ENCODE data around the gene TMED10.
"Not testable (repeated sequence)": the region's sequence is repeated elsewhere in the genome, so short reads cannot be mapped to it uniquely, and the experiment has no call there.

- not testable (repeated sequence) for TF ChIP-seq CTCF (IDR thresholded peaks at IDR 0.05); MXI1 (IDR thresholded peaks at IDR 0.05; ENCODE audit: low read depth, low read length); ZBTB33 (IDR thresholded peaks at IDR 0.05; ENCODE audit: borderline replicate concordance, low read depth); TAF1 (IDR thresholded peaks at IDR 0.05; ENCODE audit: borderline replicate concordance, low read depth, low read length); EP300 (IDR thresholded peaks at IDR 0.05; ENCODE audit: borderline replicate concordance in 1 of 2, low read depth in 1 of 2, low read length in 1 of 2); CHD2 (IDR thresholded peaks at IDR 0.05; ENCODE audit: low read length, partially characterized antibody); JUND (IDR thresholded peaks at IDR 0.05)
Measured at GRCh38 chr14:75150637-75151036, 25.8 kb downstream of the TMED10 start.
